Neuron (in vitro differentiated cells): Measurements from ENCODE around the gene PIK3CB.
"Not testable (repeated sequence)": the region's sequence is repeated elsewhere in the genome, so short reads cannot be mapped to it uniquely, and the experiment has no call there.

Experiments used
- H2AFZ ChIP-seq: one replicate; pipeline ENCODE4 v1.6.1; 2013; ENCODE audit warnings: low read depth, mild to moderate bottlenecking, inconsistent platforms, low read length, moderate library complexity
- H3K27me3 ChIP-seq: one replicate; pipeline ENCODE4 v1.6.1; 2013; ENCODE audit warnings: low read length; ENCODE audit not compliant: insufficient read depth
- H3K36me3 ChIP-seq: one replicate; pipeline ENCODE4 v1.6.1; 2013; ENCODE audit warnings: low read length; ENCODE audit not compliant: insufficient read depth
- H3K4me1 ChIP-seq: one replicate; pipeline ENCODE4 v1.6.1; 2013; ENCODE audit warnings: low read length; ENCODE audit not compliant: insufficient read depth
- H3K4me3 ChIP-seq: 2 replicates; pipeline ENCODE4 v1.5.1; 2013; ENCODE audit warnings: mild to moderate bottlenecking, low read length, moderate library complexity
- H3K9me3 ChIP-seq: one replicate; pipeline ENCODE4 v1.6.1; 2013; ENCODE audit warnings: low read length

PIK3CB gene

GRCh38 chr3:138812806-138813205 lies 21.9 kb downstream of the PIK3CB start:
- no peak overlapping the region for H3K4me3 ChIP-seq
- H3K27me3 ChIP-seq: no peaks in the 10 kb centered on the region
- no peaks in the 10 kb centered on the region for H3K9me3 ChIP-seq
- no peaks in the 10 kb centered on the region for H3K36me3 ChIP-seq
- no peak overlapping the region for H2AFZ ChIP-seq
- H3K4me1 ChIP-seq: no peaks in the 10 kb centered on the region

GRCh38 chr3:138809500-138810256 lies 25.1 kb downstream of the PIK3CB start:
- Histone ChIP-seq H3K4me1 (no peaks in the 10 kb centered on the region), H3K36me3 (no peaks in the 10 kb centered on the region), H3K9me3 (no peaks in the 10 kb centered on the region), H3K4me3 (no peak overlapping the region), H2AFZ (no peak overlapping the region), H3K27me3 (no peaks in the 10 kb centered on the region)

GRCh38 chr3:138806376-138807080 lies 28.2 kb downstream of the PIK3CB start:
- no peak overlapping the region for H3K4me3 ChIP-seq
- no peaks in the 10 kb centered on the region for H3K4me1 ChIP-seq
- no peak overlapping the region for H2AFZ ChIP-seq
- no peaks in the 10 kb centered on the region for H3K36me3 ChIP-seq
- no peaks in the 10 kb centered on the region for H3K27me3 ChIP-seq
- no peaks in the 10 kb centered on the region for H3K9me3 ChIP-seq

DNA sequence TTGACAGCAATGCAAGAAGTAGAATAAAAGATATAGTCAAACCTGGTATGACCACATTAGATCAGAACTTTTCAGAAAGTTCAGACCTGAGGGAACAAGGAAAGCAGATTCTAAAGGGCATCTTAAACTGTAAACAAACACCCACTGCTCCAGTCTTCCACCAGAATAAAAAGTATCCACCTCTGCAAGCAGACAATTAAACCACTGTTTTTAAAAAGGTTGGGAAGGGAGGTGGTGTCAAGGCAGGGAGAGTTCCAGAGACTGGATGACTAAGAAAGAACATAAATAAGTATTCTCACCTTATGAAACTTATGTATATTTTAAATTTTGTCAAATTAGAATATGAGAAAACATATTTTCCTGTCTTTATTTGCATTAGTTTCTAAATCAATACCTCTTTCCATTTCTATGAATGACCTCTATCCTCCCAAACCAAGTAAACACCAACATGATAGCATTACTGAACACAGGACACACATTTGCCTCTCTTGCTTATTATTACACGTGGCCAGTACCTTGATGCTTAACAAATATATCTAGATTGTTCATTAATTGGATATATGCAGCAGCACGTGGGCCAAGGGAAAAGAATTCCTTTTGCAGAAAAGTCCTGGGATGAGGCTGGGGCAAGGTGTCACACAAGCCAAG lies 31.6 kb downstream of the PIK3CB start:
- no peak overlapping the region for H3K4me3 ChIP-seq
- no peaks in the 10 kb centered on the region for H3K36me3 ChIP-seq
- H3K27me3 ChIP-seq: no peaks in the 10 kb centered on the region
- no peak overlapping the region for H2AFZ ChIP-seq
- H3K4me1 ChIP-seq: no peaks in the 10 kb centered on the region
- no peaks in the 10 kb centered on the region for H3K9me3 ChIP-seq

DNA sequence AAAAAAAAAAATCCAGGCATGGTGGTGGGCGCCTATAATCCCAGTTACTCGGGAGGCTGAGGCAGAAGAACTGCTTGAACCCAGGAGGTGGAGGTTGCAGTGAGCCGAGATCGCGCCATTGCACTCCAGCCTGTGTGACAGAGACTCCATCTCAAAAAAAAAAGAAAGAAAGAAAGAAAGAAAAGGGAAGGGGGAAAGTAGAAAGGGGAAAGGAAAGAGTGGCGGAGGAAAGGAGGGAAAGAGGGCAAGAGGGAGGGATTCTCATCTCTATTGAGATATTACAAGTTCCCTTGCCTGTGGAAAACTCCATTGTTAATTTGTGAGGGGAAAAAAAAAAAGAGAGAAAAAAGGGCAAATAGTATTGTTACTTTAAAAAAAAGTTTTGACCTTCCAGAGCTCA lies 32.5 kb downstream of the PIK3CB start:
- H3K4me3 ChIP-seq, H3K9me3 ChIP-seq, H3K4me1 ChIP-seq, H2AFZ ChIP-seq, H3K36me3 ChIP-seq, H3K27me3 ChIP-seq: not testable (repeated sequence)

GRCh38 chr3:138801792-138802191 lies 32.9 kb downstream of the PIK3CB start:
- H2AFZ ChIP-seq: no peak overlapping the region

DNA sequence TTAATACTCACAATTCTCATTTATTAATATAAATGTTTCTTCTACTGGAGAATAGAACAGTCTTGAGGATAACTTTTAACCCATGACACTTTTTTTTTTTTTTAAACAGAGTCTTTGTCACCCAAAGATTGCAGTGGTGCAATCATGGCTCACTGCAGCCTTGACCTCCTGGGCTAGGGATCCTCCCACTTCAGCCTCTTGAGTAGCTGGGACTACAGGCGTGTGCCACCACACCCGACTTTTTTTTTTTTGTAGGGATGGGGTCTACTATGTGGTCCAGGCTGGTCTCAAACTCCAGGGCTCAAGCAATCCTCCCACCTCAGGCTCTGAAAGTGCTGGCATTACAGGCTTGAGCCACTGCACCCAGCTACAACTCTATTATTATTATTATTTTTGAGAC lies 34.5 kb downstream of the PIK3CB start:
- Histone ChIP-seq H3K4me1 (no peaks in the 10 kb centered on the region), H3K4me3 (no peak overlapping the region), H3K9me3 (no peaks in the 10 kb centered on the region), H3K36me3 (no peaks in the 10 kb centered on the region), H3K27me3 (no peaks in the 10 kb centered on the region), H2AFZ (no peak overlapping the region)

More at GRCh38 chr3:138801792-138802191, 32.9 kb downstream of the PIK3CB start:
- Histone ChIP-seq H3K4me1 (no peaks in the 10 kb centered on the region), H3K27me3 (no peaks in the 10 kb centered on the region), H3K9me3 (no peaks in the 10 kb centered on the region), H3K4me3 (no peak overlapping the region), H3K36me3 (no peaks in the 10 kb centered on the region)

GRCh38 chr3:138799822-138800221 lies 34.9 kb downstream of the PIK3CB start:
- H3K4me1 ChIP-seq: no peaks in the 10 kb centered on the region

GRCh38 chr3:138797508-138798038 lies 37.2 kb downstream of the PIK3CB start:
- Histone ChIP-seq H3K9me3 (no peaks in the 10 kb centered on the region), H2AFZ (no peak overlapping the region), H3K4me1 (no peaks in the 10 kb centered on the region), H3K36me3 (no peaks in the 10 kb centered on the region), H3K27me3 (no peaks in the 10 kb centered on the region), H3K4me3 (no peak overlapping the region)

More at GRCh38 chr3:138799822-138800221, 34.9 kb downstream of the PIK3CB start:
- Histone ChIP-seq H3K9me3 (no peaks in the 10 kb centered on the region), H3K36me3 (no peaks in the 10 kb centered on the region), H3K4me3 (no peak overlapping the region), H3K27me3 (no peaks in the 10 kb centered on the region), H2AFZ (no peak overlapping the region)

GRCh38 chr3:138796761-138797160 lies 38.0 kb downstream of the PIK3CB start:
- no peaks in the 10 kb centered on the region for H3K4me1 ChIP-seq
- no peak overlapping the region for H2AFZ ChIP-seq
- H3K4me3 ChIP-seq: no peak overlapping the region
- H3K27me3 ChIP-seq: no peaks in the 10 kb centered on the region
- H3K36me3 ChIP-seq: no peaks in the 10 kb centered on the region
- H3K9me3 ChIP-seq: no peaks in the 10 kb centered on the region

DNA sequence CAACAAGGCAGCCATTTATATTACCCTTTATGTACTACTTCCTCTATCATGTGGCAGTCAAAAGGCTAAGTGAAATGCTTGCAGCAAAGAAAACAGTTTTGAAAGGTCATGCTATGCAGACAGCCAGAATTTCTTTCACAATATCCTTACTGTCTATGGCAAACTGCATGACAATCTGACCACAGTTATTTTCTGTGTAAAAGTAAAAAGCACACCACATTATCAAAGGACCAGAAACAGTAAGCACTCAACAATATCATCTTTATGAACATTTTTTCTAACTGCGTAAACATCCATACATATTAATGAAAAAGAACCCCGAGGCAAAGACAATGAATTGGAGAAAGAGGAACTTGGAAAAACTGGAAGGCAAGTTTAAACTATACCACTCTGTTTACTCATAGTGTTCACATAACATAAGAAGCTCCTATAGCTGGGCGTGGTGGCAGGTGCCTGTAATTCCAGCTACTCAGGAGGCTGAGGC lies 47.9 kb downstream of the PIK3CB start:
- Histone ChIP-seq H3K9me3 (peaks cover 3% of the 10 kb centered on the region), H3K4me3 (no peak overlapping the region), H2AFZ (no peak overlapping the region), H3K27me3 (no peaks in the 10 kb centered on the region), H3K4me1 (no peaks in the 10 kb centered on the region), H3K36me3 (no peaks in the 10 kb centered on the region)

GRCh38 chr3:138785951-138786350 lies 48.8 kb downstream of the PIK3CB start:
- no peaks in the 10 kb centered on the region for H3K36me3 ChIP-seq
- H3K4me1 ChIP-seq: no peaks in the 10 kb centered on the region
- no peak overlapping the region for H2AFZ ChIP-seq
- H3K27me3 ChIP-seq: no peaks in the 10 kb centered on the region
- no peak overlapping the region for H3K4me3 ChIP-seq
- H3K9me3 ChIP-seq: peaks cover 3% of the 10 kb centered on the region

DNA sequence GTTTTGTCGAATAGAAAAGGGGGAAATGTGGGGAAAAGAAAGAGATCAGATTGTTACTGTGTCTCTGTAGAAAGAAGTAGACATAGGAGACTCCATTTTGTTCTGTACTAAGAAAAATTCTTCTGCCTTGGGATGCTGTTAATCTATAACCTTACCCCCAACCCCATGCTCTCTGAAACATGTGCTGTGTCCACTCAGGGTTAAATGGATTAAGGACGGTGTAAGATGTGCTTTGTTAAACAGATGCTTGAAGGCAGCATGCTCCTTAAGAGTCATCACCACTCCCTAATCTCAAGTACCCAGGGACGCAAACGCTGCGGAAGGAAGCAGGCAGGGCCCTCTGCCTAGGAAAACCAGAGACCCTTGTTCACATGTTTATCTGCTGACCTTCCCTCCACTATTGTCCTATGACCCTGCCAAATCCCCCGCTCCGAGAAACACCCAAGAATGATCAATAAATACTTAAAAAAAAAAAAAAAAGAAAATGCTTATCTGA lies 49.3 kb downstream of the PIK3CB start:
- not testable (repeated sequence) for H2AFZ ChIP-seq, H3K36me3 ChIP-seq, H3K4me1 ChIP-seq, H3K4me3 ChIP-seq, H3K9me3 ChIP-seq, H3K27me3 ChIP-seq
